Stimulated activated CD8-positive, alpha-beta memory T cell treated with anti-CD3 and anti-CD28 coated beads, Interleukin-7, amount 100 ng/mL, for 48 hours (primary cell): ENCODE data around the gene BTBD9.
"Not testable (repeated sequence)": the region's sequence is repeated elsewhere in the genome, so short reads cannot be mapped to it uniquely, and the experiment has no call there.

Experiments
- DNase-seq, 2 donors: peaks; one replicate each; pipeline ENCODE4 v3.0.0-alpha.2; 2020; ENCODE audit warnings: low read depth in 1 of 2; ENCODE audit errors: extremely low read depth in 1 of 2

BTBD9 gene

GRCh38 chr6:38443352-38444144 lies 196.2 kb downstream of the BTBD9 start:
- no peak for DNase-seq

- no peak for DNase-seq
These were observed 201.6 kb downstream of the BTBD9 start for GRCh38 chr6:38438097-38438496.

GRCh38 chr6:38436726-38437465 lies 202.8 kb downstream of the BTBD9 start:
- no peak for DNase-seq

GRCh38 chr6:38435330-38435729 lies 204.4 kb downstream of the BTBD9 start:
- no peak for DNase-seq

GRCh38 chr6:38434051-38434450 lies 205.7 kb downstream of the BTBD9 start:
- no peak for DNase-seq

GRCh38 chr6:38432479-38432878 lies 207.2 kb downstream of the BTBD9 start:
- no peak for DNase-seq

GRCh38 chr6:38432079-38432478 lies 207.7 kb downstream of the BTBD9 start:
- no peak for DNase-seq

GRCh38 chr6:38429546-38429945 lies 210.2 kb downstream of the BTBD9 start:
- DNase-seq = no peak

GRCh38 chr6:38427492-38428210 lies 212.1 kb downstream of the BTBD9 start:
- no peak for DNase-seq

GRCh38 chr6:38425788-38426488 lies 213.8 kb downstream of the BTBD9 start:
- not testable (repeated sequence) for DNase-seq

- no peak for DNase-seq
These were observed 216.0 kb downstream of the BTBD9 start for GRCh38 chr6:38423746-38424145.

- DNase-seq = no peak
These were observed 219.5 kb downstream of the BTBD9 start for GRCh38 chr6:38420207-38420606.

GRCh38 chr6:38417521-38417920 lies 222.2 kb downstream of the BTBD9 start:
- DNase-seq = no peak

GRCh38 chr6:38415231-38416005 lies 224.3 kb downstream of the BTBD9 start:
- no peak for DNase-seq

- no peak for DNase-seq
These were observed 226.5 kb downstream of the BTBD9 start for GRCh38 chr6:38413102-38413800.

- DNase-seq = no peak
These were observed 232.5 kb downstream of the BTBD9 start for GRCh38 chr6:38407192-38407591.

GRCh38 chr6:38406096-38406495 lies 233.6 kb downstream of the BTBD9 start:
- no peak for DNase-seq

- no peak for DNase-seq
These were observed 234.7 kb downstream of the BTBD9 start for GRCh38 chr6:38404900-38405556.

- no peak for DNase-seq
These were observed 235.4 kb downstream of the BTBD9 start for GRCh38 chr6:38404355-38404754.
